ENCODE data around the gene PARN. TPM values are rescaled to one million over a fixed set of nuclear protein-coding genes. Genes with fewer than 3 reads are reported as not detected.
"Not testable (repeated sequence)": the region's sequence is repeated elsewhere in the genome, so short reads cannot be mapped to it uniquely, and the experiment has no call there.

Gene PARN
- total and polyA plus RNA-seq, 2 experiments from 2014 or later: 32.5 to 61.3 TPM

DNA sequence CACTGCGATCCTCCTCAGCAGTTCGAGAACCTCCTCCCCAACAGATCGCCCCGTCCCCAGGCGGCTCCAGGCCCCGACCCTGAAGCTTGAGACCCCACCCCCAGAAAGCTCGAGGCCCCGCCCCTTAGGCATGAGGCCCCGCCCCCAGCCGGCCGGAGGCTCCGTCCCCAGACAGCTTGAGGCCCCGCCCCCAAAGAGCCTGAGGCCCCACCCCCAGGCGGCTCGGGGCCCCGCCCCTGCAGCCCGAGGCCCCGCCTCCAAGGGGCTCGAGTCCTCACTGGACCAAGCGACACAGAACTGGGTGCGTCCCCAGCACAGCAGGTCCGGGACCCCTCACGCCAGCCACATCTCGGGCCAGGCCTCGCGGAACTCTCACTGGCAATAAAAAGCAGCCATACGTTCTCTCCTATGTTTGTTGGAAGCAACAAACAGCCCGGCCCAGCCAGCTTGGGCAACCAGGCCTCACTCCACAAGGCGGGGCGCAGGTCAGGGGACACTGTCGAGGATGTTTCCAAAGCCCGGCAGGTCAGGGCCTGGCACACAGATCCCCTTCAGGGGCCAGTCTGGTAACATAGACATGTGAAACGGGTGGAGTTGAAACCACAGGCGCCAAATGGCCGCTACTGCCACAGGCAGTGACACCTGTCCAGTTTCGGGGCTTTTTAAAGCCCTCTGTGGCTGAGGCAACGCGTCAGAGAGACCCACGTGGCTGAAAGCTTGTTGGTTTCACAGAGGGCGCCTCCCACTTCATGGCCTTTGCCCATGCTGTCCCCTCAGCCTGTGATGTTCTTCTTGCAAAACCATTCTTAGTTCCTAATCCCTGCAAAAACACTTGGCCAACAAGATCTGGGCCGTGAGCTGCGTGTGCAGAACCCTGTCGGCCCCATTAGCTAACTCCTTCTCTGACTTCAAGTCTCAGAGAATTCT lies 224.2 kb downstream of the PARN start:
- ATAC-seq: peak; percentile 90
- H3K27ac Mint-ChIP-seq: no peak overlapping the region

GRCh38 chr16:14403001-14403389 lies 227.1 kb downstream of the PARN start:
- not testable (repeated sequence) for H3K27me3 Mint-ChIP-seq (ENCODE audit: insufficient read depth, low read depth, poor library complexity); H3K27ac Mint-ChIP-seq; H3K4me3 Mint-ChIP-seq; H3K27me3 ChIP-seq (ENCODE audit: insufficient read depth); H3F3A ChIP-seq (replicated peaks; ENCODE audit: low read depth); H3K4me3 ChIP-seq; H3K9me2 ChIP-seq (ENCODE audit: insufficient read depth); H2AFZ ChIP-seq; H3K4me1 Mint-ChIP-seq; H3K9me3 Mint-ChIP-seq; H3K79me2 ChIP-seq (replicated peaks; ENCODE audit: insufficient read depth); H4K20me1 ChIP-seq (replicated peaks; ENCODE audit: insufficient read depth); H3K4me1 ChIP-seq (ENCODE audit: insufficient read depth); H3K36me3 ChIP-seq (ENCODE audit: insufficient read depth); H3K36me3 Mint-ChIP-seq (ENCODE audit: low read depth); ATAC-seq; H3K4me2 ChIP-seq; H3K27ac ChIP-seq (ENCODE audit: low read depth)
- peak; percentile 16 for DNase-seq (ENCODE audit: low spot score)

More for the DNA sequence above, 224.2 kb downstream of the PARN start:
- no peak overlapping the region for H3K27ac ChIP-seq (ENCODE audit: low read depth)
- TF ChIP-seq ZNF114 (CRISPR knock-in tag; IDR thresholded peaks at IDR 0.05) (no peak), CREB1 (CRISPR knock-in tag; IDR thresholded peaks at IDR 0.05; ENCODE audit: low read depth) (no peak), NANOG (IDR thresholded peaks at IDR 0.05; ENCODE audit: borderline replicate concordance) (no peak), EZH2phosphoT487 (IDR thresholded peaks at IDR 0.05; ENCODE audit: unreplicated experiment) (no peak), POLR2AphosphoS5 (IDR thresholded peaks at IDR 0.05; ENCODE audit: low read depth) (peak; percentile 66)
- Mint-ChIP-seq H3K27me3 (ENCODE audit: insufficient read depth, low read depth, poor library complexity) (peaks cover 5% of the 10 kb centered on the region), H3K9me3 (no peaks in the 10 kb centered on the region), H3K4me3 (no peak overlapping the region), H3K36me3 (ENCODE audit: low read depth) (no peaks in the 10 kb centered on the region), H3K4me1 (no peaks in the 10 kb centered on the region; the same call in 2 of the 3 replicates)
- H2AFZ ChIP-seq: 0 out of 2 replicates have a peak overlapping the region, but pooled peaks have one; percentile 85
- no peaks in the 10 kb centered on the region for H3F3A ChIP-seq (replicated peaks; ENCODE audit: low read depth)
- H3K4me2 ChIP-seq: peak overlapping the region; percentile 73
- H3K36me3 ChIP-seq (ENCODE audit: insufficient read depth): no peaks in the 10 kb centered on the region
- H3K9me2 ChIP-seq (ENCODE audit: insufficient read depth): no peaks in the 10 kb centered on the region
- no peaks in the 10 kb centered on the region for H3K4me1 ChIP-seq (ENCODE audit: insufficient read depth)
- peak overlapping the region; percentile 47; the same call in 1 of the 2 replicates for H3K4me3 ChIP-seq
- peak; percentile 89 for DNase-seq (ENCODE audit: low spot score)
- no peaks in the 10 kb centered on the region for H3K27me3 ChIP-seq (ENCODE audit: insufficient read depth)
- H4K20me1 ChIP-seq (replicated peaks; ENCODE audit: insufficient read depth): no peaks in the 10 kb centered on the region
- H3K79me2 ChIP-seq (replicated peaks; ENCODE audit: insufficient read depth): no peaks in the 10 kb centered on the region

DNA sequence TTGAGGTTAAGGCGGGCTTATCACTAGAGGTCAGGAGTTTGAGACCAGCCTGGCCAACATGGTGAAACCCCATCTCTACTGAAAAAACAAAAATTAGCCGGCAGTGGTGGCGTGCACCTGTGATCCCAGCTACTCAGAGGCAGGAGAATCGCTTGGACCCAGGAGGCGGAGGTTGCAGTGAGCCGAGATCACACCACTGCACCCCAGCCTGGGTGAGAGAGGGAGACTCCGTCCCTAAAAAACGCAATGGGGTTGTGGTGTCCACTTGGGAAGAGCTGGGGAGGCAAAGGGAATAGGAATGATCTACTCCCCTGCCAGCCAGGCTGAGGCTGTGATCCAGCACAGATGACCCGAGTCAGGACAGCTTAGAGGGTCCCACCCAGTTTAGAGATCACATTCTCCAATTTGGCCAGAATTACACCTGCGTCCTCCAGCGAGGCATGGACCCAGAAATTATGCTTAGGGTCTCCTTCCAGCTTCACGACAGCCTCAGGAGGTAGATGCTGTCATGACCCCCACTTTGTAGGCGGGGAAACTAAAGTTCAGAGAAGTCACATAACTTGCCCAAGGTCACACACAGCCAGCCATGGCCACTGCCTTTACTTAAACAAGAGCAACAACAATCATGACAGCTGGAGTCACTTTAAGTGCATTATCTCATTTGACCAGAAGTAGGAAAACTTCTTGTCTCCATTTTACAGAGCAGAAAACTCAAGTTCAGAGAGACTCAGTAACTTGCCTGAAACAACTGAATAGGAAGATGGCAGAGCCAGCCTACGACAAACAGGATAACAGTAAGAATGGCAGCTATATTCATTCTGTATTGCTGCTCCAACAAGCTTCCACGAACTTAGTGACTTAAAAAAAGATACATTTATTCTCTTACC lies 227.7 kb downstream of the PARN start:
- H3K27ac ChIP-seq (ENCODE audit: low read depth); H3K4me3 Mint-ChIP-seq; H3K4me3 ChIP-seq; H3K79me2 ChIP-seq (replicated peaks; ENCODE audit: insufficient read depth); H3K27me3 Mint-ChIP-seq (ENCODE audit: insufficient read depth, low read depth, poor library complexity); DNase-seq (ENCODE audit: low spot score); H3K27ac Mint-ChIP-seq; H3K4me1 ChIP-seq (ENCODE audit: insufficient read depth); H3K4me1 Mint-ChIP-seq; ATAC-seq; H3K9me3 Mint-ChIP-seq; H3K27me3 ChIP-seq (ENCODE audit: insufficient read depth); H3K36me3 Mint-ChIP-seq (ENCODE audit: low read depth); H3K9me2 ChIP-seq (ENCODE audit: insufficient read depth); H2AFZ ChIP-seq; H4K20me1 ChIP-seq (replicated peaks; ENCODE audit: insufficient read depth); H3K4me2 ChIP-seq; H3F3A ChIP-seq (replicated peaks; ENCODE audit: low read depth); H3K36me3 ChIP-seq (ENCODE audit: insufficient read depth): not testable (repeated sequence)

DNA sequence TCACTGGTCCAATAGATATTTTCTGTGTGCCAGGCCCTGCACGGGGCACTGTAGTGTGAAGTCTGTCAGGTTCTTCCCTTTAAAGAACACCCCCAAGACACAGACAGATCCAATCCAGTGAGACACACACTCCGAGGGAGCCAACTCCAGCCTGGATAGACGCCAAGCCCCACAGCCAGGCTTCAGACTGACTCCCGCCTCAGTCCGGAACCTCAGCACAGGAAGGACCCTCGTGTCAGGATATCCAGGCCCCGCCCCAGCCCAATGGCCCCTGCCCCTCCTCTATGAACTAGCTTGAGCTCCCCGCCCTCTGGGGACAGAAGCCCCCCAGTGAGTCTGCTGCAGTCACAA lies 228.4 kb downstream of the PARN start:
- H3K4me1 Mint-ChIP-seq; DNase-seq (ENCODE audit: low spot score); H3K27me3 ChIP-seq (ENCODE audit: insufficient read depth); H3K36me3 Mint-ChIP-seq (ENCODE audit: low read depth); H3K9me3 Mint-ChIP-seq; H3K36me3 ChIP-seq (ENCODE audit: insufficient read depth); H3K79me2 ChIP-seq (replicated peaks; ENCODE audit: insufficient read depth); H3K9me2 ChIP-seq (ENCODE audit: insufficient read depth); ATAC-seq; H3K4me2 ChIP-seq; H3K27me3 Mint-ChIP-seq (ENCODE audit: insufficient read depth, low read depth, poor library complexity); H4K20me1 ChIP-seq (replicated peaks; ENCODE audit: insufficient read depth); H3K27ac ChIP-seq (ENCODE audit: low read depth); H3K27ac Mint-ChIP-seq; H3K4me3 Mint-ChIP-seq; H3F3A ChIP-seq (replicated peaks; ENCODE audit: low read depth); H3K4me3 ChIP-seq; H3K4me1 ChIP-seq (ENCODE audit: insufficient read depth); H2AFZ ChIP-seq: not testable (repeated sequence)

DNA sequence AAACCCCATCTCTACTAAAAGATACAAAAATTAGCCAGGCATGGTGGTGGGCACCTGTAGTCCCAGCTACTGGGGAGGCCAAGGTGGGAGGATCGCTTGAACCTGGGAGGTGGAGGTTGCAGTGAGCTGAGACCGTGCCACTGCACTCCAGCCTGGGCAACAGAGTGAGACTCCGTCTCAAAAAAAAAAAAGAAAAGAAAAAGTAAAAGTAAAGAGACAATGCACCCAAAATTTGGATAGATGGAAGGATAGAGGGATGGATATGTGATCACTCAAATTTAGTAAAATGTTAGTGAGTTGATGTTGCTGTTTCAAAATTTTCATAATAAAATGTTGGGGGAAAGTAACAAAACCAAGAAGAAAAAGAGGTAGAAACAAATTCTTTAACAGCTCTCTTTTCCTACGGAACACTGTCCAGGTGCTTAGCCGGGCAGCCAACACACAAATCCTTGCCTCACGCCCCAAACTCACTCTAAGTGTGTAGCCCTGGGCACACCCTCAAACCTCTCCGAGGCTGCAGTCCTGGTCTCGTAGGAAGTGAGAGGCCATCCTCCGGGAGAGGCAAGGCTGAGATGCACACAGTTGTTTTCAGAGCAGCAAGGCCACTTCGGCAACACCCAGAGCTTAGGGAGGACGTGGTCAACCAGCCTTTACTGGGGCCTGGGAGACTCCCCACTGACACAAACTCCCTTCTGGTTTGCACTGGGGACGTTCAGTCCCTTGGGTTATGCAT lies 228.9 kb downstream of the PARN start:
- H3K4me1 ChIP-seq (ENCODE audit: insufficient read depth); H3K27ac Mint-ChIP-seq; H3K9me3 Mint-ChIP-seq; ATAC-seq; H3K36me3 ChIP-seq (ENCODE audit: insufficient read depth); H3K4me1 Mint-ChIP-seq; H3K36me3 Mint-ChIP-seq (ENCODE audit: low read depth); H3K9me2 ChIP-seq (ENCODE audit: insufficient read depth); H2AFZ ChIP-seq; H3K4me3 Mint-ChIP-seq; H3K27me3 ChIP-seq (ENCODE audit: insufficient read depth); DNase-seq (ENCODE audit: low spot score); H4K20me1 ChIP-seq (replicated peaks; ENCODE audit: insufficient read depth); H3K27me3 Mint-ChIP-seq (ENCODE audit: insufficient read depth, low read depth, poor library complexity); H3F3A ChIP-seq (replicated peaks; ENCODE audit: low read depth); H3K4me2 ChIP-seq; H3K27ac ChIP-seq (ENCODE audit: low read depth); H3K79me2 ChIP-seq (replicated peaks; ENCODE audit: insufficient read depth); H3K4me3 ChIP-seq: not testable (repeated sequence)

Measured in GM23338 (cell line).